ENCODE data around the gene TMTC2.

Gene TMTC2

GRCh38 chr12:82862069-82862841 is 175.5 kb downstream of the TMTC2 start:
- Histone ChIP-seq H3F3A (ENCODE audit: insufficient read depth, low read length) (no peaks in the 10 kb centered on the region), H3K9me3 (ENCODE audit: low read length) (no peaks in the 10 kb centered on the region), H3K27me3 (ENCODE audit: insufficient read depth, low read length) (no peaks in the 10 kb centered on the region), H3K27ac (ENCODE audit: low read depth, low read length, poor library complexity, severe bottlenecking) (no peak overlapping the region), H3K9ac (ENCODE audit: low read length) (no peak overlapping the region), H3K4me3 (ENCODE audit: low read depth, low read length, poor library complexity, severe bottlenecking) (no peak overlapping the region), H2AFZ (ENCODE audit: low read length) (no peak overlapping the region), H3K9me2 (ENCODE audit: low read depth, low read length) (no peaks in the 10 kb centered on the region), H3K4me1 (ENCODE audit: insufficient read depth, low read length, severe bottlenecking) (no peaks in the 10 kb centered on the region), H3K79me2 (ENCODE audit: insufficient read depth, low read length) (no peaks in the 10 kb centered on the region), H3K36me3 (ENCODE audit: insufficient read depth, low read length) (no peaks in the 10 kb centered on the region), H3K4me2 (ENCODE audit: low read length) (no peak overlapping the region), H4K20me1 (ENCODE audit: insufficient read depth, low read length) (no peaks in the 10 kb centered on the region)
- no peak for TF ChIP-seq EZH2 (IDR thresholded peaks at IDR 0.05; ENCODE audit: borderline replicate concordance, low read length)
- TF ChIP-seq CTCF (IDR thresholded peaks at IDR 0.05; ENCODE audit: low read length) = no peak

GRCh38 chr12:82862876-82863649 is 176.4 kb downstream of the TMTC2 start:
- H3K36me3 ChIP-seq (ENCODE audit: insufficient read depth, low read length) = no peaks in the 10 kb centered on the region
- no peak overlapping the region for H3K9ac ChIP-seq (ENCODE audit: low read length)
- H3K79me2 ChIP-seq (ENCODE audit: insufficient read depth, low read length) = no peaks in the 10 kb centered on the region
- no peaks in the 10 kb centered on the region for H3F3A ChIP-seq (ENCODE audit: insufficient read depth, low read length)
- no peaks in the 10 kb centered on the region for H3K27me3 ChIP-seq (ENCODE audit: insufficient read depth, low read length)
- no peak overlapping the region for H3K4me2 ChIP-seq (ENCODE audit: low read length)
- TF ChIP-seq CTCF (IDR thresholded peaks at IDR 0.05; ENCODE audit: low read length) (no peak), EZH2 (IDR thresholded peaks at IDR 0.05; ENCODE audit: borderline replicate concordance, low read length) (no peak)
- no peak overlapping the region; the same call in 1 of the 2 replicates for H2AFZ ChIP-seq (ENCODE audit: low read length)
- no peak overlapping the region for H3K27ac ChIP-seq (ENCODE audit: low read depth, low read length, poor library complexity, severe bottlenecking)
- H4K20me1 ChIP-seq (ENCODE audit: insufficient read depth, low read length) = no peaks in the 10 kb centered on the region
- no peaks in the 10 kb centered on the region for H3K4me1 ChIP-seq (ENCODE audit: insufficient read depth, low read length, severe bottlenecking)
- H3K9me3 ChIP-seq (ENCODE audit: low read length) = no peaks in the 10 kb centered on the region
- H3K9me2 ChIP-seq (ENCODE audit: low read depth, low read length) = no peaks in the 10 kb centered on the region
- no peak overlapping the region for H3K4me3 ChIP-seq (ENCODE audit: low read depth, low read length, poor library complexity, severe bottlenecking)

GRCh38 chr12:82866227-82866775 is 179.6 kb downstream of the TMTC2 start:
- no peak overlapping the region for H2AFZ ChIP-seq (ENCODE audit: low read length)
- H3K9ac ChIP-seq (ENCODE audit: low read length) = no peak overlapping the region
- no peak for TF ChIP-seq EZH2 (IDR thresholded peaks at IDR 0.05; ENCODE audit: borderline replicate concordance, low read length)
- no peak for TF ChIP-seq CTCF (IDR thresholded peaks at IDR 0.05; ENCODE audit: low read length)
- H3K27ac ChIP-seq (ENCODE audit: low read depth, low read length, poor library complexity, severe bottlenecking) = no peak overlapping the region
- H3K4me3 ChIP-seq (ENCODE audit: low read depth, low read length, poor library complexity, severe bottlenecking) = no peak overlapping the region
- H3K36me3 ChIP-seq (ENCODE audit: insufficient read depth, low read length) = no peaks in the 10 kb centered on the region
- no peaks in the 10 kb centered on the region for H3F3A ChIP-seq (ENCODE audit: insufficient read depth, low read length)
- H3K27me3 ChIP-seq (ENCODE audit: insufficient read depth, low read length) = no peaks in the 10 kb centered on the region
- H4K20me1 ChIP-seq (ENCODE audit: insufficient read depth, low read length) = no peaks in the 10 kb centered on the region
- no peak overlapping the region for H3K4me2 ChIP-seq (ENCODE audit: low read length)
- no peaks in the 10 kb centered on the region for H3K9me2 ChIP-seq (ENCODE audit: low read depth, low read length)
- H3K79me2 ChIP-seq (ENCODE audit: insufficient read depth, low read length) = no peaks in the 10 kb centered on the region
- H3K9me3 ChIP-seq (ENCODE audit: low read length) = no peaks in the 10 kb centered on the region
- peaks cover 15% of the 10 kb centered on the region for H3K4me1 ChIP-seq (ENCODE audit: insufficient read depth, low read length, severe bottlenecking)
